NCI-H748 (cell line): ENCODE data around the gene FSTL3.

ENCODE experiments used
- DNase-seq: peaks from one replicate; lab custom pipeline; 2025; ENCODE audit not compliant: unreplicated experiment; lab: John Stamatoyannopoulos, UW

FSTL3 gene

DNA sequence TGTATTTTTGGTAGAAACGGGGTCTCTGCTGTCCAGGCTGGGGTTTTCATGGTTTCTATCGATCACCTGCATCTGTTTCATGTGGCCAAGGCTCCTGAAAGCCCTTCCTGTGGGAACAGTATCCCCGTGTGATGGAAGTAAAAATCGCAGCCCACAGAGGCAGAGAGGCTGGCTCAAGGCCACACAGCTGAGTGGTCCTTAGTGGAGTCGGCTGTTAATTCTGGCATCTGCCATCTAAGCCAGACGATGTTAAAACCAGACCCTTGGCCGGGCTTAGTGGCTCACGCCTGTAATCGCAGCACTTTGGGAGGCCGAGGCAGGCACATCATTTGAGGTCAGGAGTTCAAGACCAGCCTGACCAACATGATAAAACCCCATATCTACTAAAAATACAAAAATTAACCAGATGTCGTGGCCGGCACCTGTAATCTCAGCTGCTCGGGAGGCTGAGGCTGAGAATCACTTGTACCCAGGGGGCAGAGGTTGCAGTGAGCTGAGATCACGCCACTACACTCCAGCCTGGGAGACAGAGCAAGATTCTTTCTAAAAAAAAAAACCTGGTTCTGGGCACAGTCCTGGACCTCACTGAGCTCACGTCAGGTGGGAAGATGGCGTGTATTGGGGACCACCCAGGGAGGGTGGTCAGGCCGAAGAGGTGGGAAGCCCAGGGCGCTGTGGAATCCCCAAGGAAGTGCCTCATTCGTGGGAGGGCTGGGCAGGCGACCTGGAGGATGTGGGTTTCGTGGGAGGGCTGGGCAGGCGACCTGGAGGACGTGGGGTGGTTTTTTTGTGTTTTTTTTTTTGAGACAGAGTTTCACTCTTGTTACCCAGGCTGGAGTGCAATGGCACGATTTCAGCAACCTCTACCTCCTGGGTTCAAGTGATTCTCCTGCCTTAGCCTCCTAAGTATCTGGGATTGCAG, 56.2 kb downstream of the FSTL3 start:
- DNase-seq = no peak
